Omental fat pad (tissue), 4 donors: ENCODE measurements around the gene GPC6. TPM values are rescaled to one million over a fixed set of nuclear protein-coding genes. Genes with fewer than 3 reads are reported as not detected.

Source experiments
- ATAC-seq: fragments of 150-250 bp; one replicate; pipeline ENCODE4 v1.9.1; 2016; ENCODE audit warnings: mild to moderate bottlenecking, moderate library complexity; ENCODE audit not compliant: low FRiP score
- DNase-seq: peaks from one replicate; pipeline ENCODE4 v3.0.0-alpha.2; 2019; ENCODE audit warnings: low spot score
- total RNA-seq, 4 donors: library from RNA; depleted of rRNA; stranded (reverse); fragments of >200 nt; gene quantifications; one replicate each; pipeline ENCODE4 v1.1.0, GENCODE V29; 2016
- TF ChIP-seq, protein P1 (sequence below), 3 donors: fragments of 450-650 bp; IDR thresholded peaks; one replicate each; pipeline ENCODE4 v1.5.1; 2016 to 2017; ENCODE audit warnings: antibody characterized with exemption in 3 of 3, mild to moderate bottlenecking in 3 of 3, moderate library complexity in 2 of 3

The GPC6 gene
- total RNA-seq, 4 donors from 2014 or later = 9.2 to 24.4 (median 16.4) TPM

DNA sequence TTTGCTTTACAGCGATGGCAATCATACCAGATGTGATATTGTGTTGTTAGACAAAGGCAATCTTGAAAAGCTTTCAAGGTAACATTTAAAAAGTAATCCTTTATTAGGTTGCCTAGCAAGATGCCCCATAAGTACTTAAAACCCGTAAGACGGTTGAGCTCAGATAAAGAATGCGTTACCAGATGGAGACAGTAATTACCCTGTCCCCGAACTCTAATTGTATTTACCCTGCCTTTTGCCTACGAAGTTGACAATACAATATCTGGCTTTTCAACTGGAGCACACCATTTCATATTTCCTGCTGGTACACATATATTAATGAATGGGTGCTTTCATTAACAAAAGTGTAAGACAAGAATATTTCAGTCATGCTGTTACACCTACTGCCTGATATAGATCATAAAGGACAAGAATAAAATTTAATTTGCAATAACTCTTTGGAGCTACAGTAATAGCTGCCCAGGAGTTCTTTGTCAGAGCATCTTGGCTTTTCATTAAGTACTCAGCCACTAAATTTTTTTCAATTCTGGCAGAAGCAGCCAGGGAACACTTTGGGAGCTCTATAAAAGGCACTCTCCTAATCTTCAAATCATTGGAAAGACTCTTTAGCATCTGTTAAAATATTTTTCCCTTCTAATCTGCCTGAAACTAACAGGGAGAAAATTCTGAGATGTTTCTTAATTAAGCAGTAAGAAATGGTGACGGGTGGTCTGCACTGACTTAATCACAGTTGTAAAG is 1189.1 kb downstream of the GPC6 start:
- ATAC-seq (no peak), DNase-seq (no peak)
- TF ChIP-seq, protein P1, sequence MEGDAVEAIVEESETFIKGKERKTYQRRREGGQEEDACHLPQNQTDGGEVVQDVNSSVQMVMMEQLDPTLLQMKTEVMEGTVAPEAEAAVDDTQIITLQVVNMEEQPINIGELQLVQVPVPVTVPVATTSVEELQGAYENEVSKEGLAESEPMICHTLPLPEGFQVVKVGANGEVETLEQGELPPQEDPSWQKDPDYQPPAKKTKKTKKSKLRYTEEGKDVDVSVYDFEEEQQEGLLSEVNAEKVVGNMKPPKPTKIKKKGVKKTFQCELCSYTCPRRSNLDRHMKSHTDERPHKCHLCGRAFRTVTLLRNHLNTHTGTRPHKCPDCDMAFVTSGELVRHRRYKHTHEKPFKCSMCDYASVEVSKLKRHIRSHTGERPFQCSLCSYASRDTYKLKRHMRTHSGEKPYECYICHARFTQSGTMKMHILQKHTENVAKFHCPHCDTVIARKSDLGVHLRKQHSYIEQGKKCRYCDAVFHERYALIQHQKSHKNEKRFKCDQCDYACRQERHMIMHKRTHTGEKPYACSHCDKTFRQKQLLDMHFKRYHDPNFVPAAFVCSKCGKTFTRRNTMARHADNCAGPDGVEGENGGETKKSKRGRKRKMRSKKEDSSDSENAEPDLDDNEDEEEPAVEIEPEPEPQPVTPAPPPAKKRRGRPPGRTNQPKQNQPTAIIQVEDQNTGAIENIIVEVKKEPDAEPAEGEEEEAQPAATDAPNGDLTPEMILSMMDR (IDR thresholded peaks at IDR 0.05) = no peak

GRCh38 chr13:94416454-94417080 is 1190.0 kb downstream of the GPC6 start:
- ATAC-seq = no peak
- TF ChIP-seq, protein P1 (IDR thresholded peaks at IDR 0.05) = no peak
- no peak for DNase-seq

DNA sequence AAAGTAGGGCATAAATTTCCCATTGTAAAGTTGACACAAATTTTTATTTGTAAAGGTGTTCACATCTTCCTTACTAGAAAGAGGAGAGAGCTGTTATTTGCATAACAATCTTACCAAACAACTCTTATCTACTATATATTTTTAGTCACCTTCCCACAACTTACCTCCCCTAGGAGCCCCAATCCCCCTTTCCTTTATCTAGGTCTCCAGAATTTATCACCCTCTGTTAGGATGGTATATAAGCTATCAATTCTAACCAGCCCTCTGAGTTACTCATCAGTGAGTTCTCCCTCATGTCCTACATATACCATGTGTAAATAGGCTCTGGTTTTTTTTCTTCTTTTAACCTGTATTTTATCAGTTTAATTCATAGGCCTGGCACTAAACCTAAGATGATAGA is 1190.7 kb downstream of the GPC6 start:
- DNase-seq (no peak), ATAC-seq (no peak)

DNA sequence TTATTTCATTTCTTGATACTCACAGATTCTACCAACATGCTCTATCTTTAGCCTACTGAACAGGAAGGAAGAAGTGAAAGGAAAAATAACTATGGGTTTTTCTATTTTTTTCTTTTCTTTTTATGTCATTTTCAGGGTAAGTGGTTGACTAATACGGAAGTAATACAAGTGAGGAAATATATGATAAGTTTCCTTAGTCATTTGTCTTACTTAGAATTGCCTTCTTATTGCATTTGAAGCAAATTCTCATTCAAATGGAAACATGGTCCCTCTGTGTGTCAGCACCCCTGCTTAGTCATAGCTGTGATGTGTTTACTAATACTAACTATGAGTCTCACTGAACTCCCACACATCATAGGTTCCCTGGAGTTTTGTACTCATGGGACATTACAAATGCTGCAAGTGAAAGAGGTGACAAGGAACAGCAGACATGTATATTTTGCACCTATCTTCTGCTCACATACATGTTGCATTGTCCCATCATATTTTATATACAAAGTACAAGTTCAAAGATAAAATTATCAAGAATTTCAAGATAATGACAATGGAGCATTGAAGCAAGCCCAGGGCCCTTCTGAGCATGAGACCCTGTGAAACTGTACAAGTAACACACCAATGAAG is 1192.8 kb downstream of the GPC6 start:
- DNase-seq (no peak), ATAC-seq (no peak)
- TF ChIP-seq, protein P1 (IDR thresholded peaks at IDR 0.05) = no peak

More for the DNA sequence above, 1190.7 kb downstream of the GPC6 start:
- TF ChIP-seq, protein P1 (IDR thresholded peaks at IDR 0.05) = no peak

DNA sequence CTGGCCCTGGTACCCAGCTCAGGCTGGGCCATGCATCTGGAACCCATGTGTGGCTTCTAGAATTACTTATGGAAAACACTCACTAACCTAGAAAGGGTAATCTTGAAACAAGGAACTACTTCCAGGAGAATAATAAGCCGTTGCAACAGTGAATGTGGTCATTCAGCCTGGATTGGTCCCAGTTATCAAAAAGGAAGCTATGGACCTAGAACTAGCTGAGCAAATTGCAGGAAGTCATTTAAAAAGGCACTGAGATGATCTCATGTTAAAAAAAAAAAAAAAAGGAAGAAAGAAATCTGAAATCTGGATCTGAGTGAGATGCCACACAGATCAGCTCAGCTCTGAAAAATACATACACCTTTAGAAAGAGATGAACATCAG is 1193.3 kb downstream of the GPC6 start:
- no peak for ATAC-seq

DNA sequence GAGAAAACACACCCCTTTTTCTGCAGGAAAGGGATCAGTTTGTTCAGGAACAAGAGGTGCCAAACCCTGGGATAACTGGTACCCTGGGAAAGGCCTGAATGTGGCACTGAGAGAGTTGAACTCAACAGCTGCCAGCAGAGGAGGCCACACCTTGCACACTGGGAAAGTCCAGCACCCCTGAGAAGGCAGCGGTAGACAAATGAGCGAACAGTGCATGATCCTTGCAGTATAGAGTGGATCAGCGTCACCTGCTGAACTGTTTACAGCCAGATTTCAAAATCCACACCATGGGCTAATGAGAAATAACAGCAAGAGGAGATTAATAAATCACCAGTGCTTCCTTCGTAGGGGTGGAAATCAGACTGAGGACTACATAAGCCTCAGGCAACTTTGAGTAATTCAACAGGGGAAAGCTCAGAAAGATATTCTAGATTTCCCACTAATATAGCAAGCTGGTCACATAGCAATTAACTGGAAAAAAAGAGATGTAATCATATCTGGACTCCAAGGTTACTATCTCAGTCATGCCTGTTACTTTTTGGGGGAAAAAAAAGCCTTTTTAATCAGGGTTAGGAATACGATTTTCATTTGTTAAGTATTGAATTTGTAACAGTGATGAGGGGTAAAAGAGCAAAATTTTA is 1200.8 kb downstream of the GPC6 start:
- TF ChIP-seq, protein P1 (IDR thresholded peaks at IDR 0.05) = no peak
- DNase-seq (no peak), ATAC-seq (no peak)

More for the DNA sequence above, 1193.3 kb downstream of the GPC6 start:
- TF ChIP-seq, protein P1 (IDR thresholded peaks at IDR 0.05) = no peak
- no peak for DNase-seq
